Fibroblast of lung (primary cell): ENCODE data around the gene LRCH3. TPM values are rescaled to one million over a fixed set of nuclear protein-coding genes. Genes with fewer than 3 reads are reported as not detected.

Experiments used
- DNase-seq, 2 donors: peaks; one replicate each; pipeline versions ENCODE4 v3.0.0 to v3.0.0-alpha.2; 2010; ENCODE audit warnings: low read depth in 2 of 2
- H2AFZ ChIP-seq: 2 replicates; pipeline ENCODE4 v1.5.1; 2012; ENCODE audit warnings: low read length, control low read depth, inconsistent platforms
- H3K27ac ChIP-seq: 2 replicates; pipeline ENCODE4 v1.5.1; 2011; ENCODE audit warnings: low read length, control low read depth; ENCODE audit not compliant: insufficient read depth
- H3K27me3 ChIP-seq: 2 replicates; pipeline ENCODE4 v1.5.1; 2011; ENCODE audit warnings: mild to moderate bottlenecking, low read length; ENCODE audit not compliant: control insufficient read depth, insufficient read depth
- H3K36me3 ChIP-seq: 2 replicates; pipeline ENCODE4 v1.5.1; 2011; ENCODE audit warnings: low read length; ENCODE audit not compliant: control insufficient read depth, insufficient read depth
- H3K4me1 ChIP-seq: 2 replicates; pipeline ENCODE4 v1.5.1; 2011; ENCODE audit warnings: low read length; ENCODE audit not compliant: control insufficient read depth, insufficient read depth; ENCODE audit errors: extremely low read depth
- H3K4me2 ChIP-seq: 2 replicates; pipeline ENCODE4 v1.5.1; 2011; ENCODE audit warnings: low read length, control low read depth; ENCODE audit not compliant: insufficient read depth; ENCODE audit errors: extremely low read depth
- H3K4me3 ChIP-seq, 4 experiments: fragments of 200-600 bp in 1 of 4; sonication (generic) in 1 of 4; replicated peaks in 1 of 4; 2 replicates each; pipeline ENCODE4 v1.5.1; 2011 to 2016; ENCODE audit warnings: low read length in 4 of 4, low read depth in 3 of 4, mild to moderate bottlenecking in 3 of 4, control low read depth in 2 of 4, inconsistent platforms in 1 of 4, mixed read lengths in 1 of 4; ENCODE audit not compliant: insufficient read depth in 1 of 4; ENCODE audit errors: control extremely low read depth in 1 of 4
- H3K79me2 ChIP-seq: 2 replicates; pipeline ENCODE4 v1.5.1; 2012; ENCODE audit warnings: mild to moderate bottlenecking, low read length, inconsistent platforms; ENCODE audit not compliant: control insufficient read depth, insufficient read depth
- H3K9ac ChIP-seq: 2 replicates; pipeline ENCODE4 v1.5.1; 2011; ENCODE audit warnings: mild to moderate bottlenecking, low read length, control low read depth; ENCODE audit not compliant: insufficient read depth
- H3K9me3 ChIP-seq: 2 replicates; pipeline ENCODE4 v1.5.1; 2012; ENCODE audit warnings: low read depth, low read length; ENCODE audit not compliant: control insufficient read depth, insufficient read depth
- H4K20me1 ChIP-seq: 2 replicates; pipeline ENCODE4 v1.5.1; 2011; ENCODE audit warnings: low read length; ENCODE audit not compliant: control insufficient read depth, insufficient read depth; ENCODE audit errors: extremely low read depth
- EZH2 ChIP-seq: IDR thresholded peaks from 2 replicates; pipeline ENCODE4 v1.5.1; 2012; ENCODE audit warnings: low read length, control low read depth, mild to moderate bottlenecking; ENCODE audit errors: missing control alignments
- polyA plus RNA-seq, 2 donors: library from polyadenylated mRNA; depleted of rRNA in 1 of 2; stranded (reverse) in 1 of 2; unstranded in 1 of 2; fragments of >200 nt; gene quantifications; 2 replicates each; pipeline ENCODE4 v1.2.1, GENCODE V29; 2011 to 2012; ENCODE audit warnings: missing spikeins in 1 of 2
- total RNA-seq: library from RNA; depleted of rRNA; stranded (reverse); fragments of >200 nt; gene quantifications from 2 replicates; pipeline ENCODE4 v1.2.1, GENCODE V29; 2014
- TF ChIP-seq, protein P1 (sequence below), 2 donors: IDR thresholded peaks in 1 of 2; conservative IDR thresholded peaks in 1 of 2; 1 replicate in 1 of 2; 2 replicates in 1 of 2; pipeline ENCODE4 v1.5.1; 2011 to 2012; ENCODE audit warnings: low read length in 2 of 2, control low read depth in 1 of 2, inconsistent platforms in 1 of 2, low read depth in 1 of 2, mild to moderate bottlenecking in 1 of 2

LRCH3 gene
- total and polyA plus RNA-seq, 2 donors (not counting 1 experiment from before 2014, with no cell fraction given), result 42.9 to 87.2 TPM

DNA sequence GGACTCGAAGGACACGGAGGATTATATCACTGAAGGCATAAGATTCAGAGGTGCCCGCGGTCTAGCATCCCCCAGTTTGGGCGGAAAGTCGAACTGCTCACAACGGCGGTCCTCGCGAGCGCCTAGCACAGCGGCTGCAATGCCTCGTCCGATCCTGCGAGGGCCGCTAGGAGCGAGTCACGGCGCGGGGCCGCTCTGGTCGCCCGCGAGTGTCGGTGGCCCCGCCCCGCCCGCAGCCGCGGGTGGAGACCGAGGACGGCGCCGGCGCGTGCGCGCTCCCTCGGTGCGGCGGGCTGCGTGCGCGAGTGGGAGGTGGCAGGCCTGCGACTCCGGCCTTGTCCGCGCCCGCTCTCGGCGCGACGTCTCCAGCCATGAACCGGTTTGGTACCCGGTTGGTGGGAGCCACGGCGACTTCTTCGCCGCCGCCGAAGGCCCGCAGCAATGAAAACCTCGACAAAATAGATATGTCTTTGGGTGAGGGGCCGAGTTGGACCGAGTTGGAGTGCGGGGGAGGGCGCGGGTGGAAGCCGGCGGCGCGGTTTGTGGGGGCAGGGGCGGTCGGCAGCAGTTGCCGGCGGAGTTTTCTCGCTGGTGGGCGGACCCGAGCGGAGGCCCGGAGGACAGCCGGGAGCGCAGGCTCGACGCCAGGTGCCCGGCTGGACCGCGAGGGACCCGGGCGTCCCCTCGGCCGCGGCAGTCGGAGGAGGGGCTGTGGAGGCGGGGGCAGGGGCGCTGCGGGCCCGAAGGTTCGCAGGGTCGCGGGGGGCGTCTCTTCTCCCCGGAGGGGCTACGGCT lies 41.3 kb upstream of the LRCH3 start, which contains the start of gene FYTTD1:
TSS of gene FYTTD1 (plus strand) at position 283 of the 795 bp plus-strand sequence. CDS start at position 372, 89 bp downstream.
- Histone ChIP-seq H3K9ac (peak within 1 kb of the TSS; percentile 81), H3K4me3 (peak within 1 kb of the TSS; percentile 65 to 95 (median 88)), H3K9me3 (no peaks in the 10 kb centered on the region), H3K4me1 (peaks cover 7% of the 10 kb centered on the region), H4K20me1 (no peaks in the 10 kb centered on the region), H3K27me3 (no peaks in the 10 kb centered on the region), H3K36me3 (no peaks in the 10 kb centered on the region), H3K4me2 (peak within 1 kb of the TSS; percentile 89), H2AFZ (peak within 1 kb of the TSS; percentile 89), H3K79me2 (peaks cover 43% of the 10 kb centered on the region), H3K27ac (peak within 1 kb of the TSS; percentile 82)
- DNase-seq, result peak; percentile 83 to 86
- TF ChIP-seq EZH2, result no peak
- TF ChIP-seq, protein P1, sequence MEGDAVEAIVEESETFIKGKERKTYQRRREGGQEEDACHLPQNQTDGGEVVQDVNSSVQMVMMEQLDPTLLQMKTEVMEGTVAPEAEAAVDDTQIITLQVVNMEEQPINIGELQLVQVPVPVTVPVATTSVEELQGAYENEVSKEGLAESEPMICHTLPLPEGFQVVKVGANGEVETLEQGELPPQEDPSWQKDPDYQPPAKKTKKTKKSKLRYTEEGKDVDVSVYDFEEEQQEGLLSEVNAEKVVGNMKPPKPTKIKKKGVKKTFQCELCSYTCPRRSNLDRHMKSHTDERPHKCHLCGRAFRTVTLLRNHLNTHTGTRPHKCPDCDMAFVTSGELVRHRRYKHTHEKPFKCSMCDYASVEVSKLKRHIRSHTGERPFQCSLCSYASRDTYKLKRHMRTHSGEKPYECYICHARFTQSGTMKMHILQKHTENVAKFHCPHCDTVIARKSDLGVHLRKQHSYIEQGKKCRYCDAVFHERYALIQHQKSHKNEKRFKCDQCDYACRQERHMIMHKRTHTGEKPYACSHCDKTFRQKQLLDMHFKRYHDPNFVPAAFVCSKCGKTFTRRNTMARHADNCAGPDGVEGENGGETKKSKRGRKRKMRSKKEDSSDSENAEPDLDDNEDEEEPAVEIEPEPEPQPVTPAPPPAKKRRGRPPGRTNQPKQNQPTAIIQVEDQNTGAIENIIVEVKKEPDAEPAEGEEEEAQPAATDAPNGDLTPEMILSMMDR (conservative IDR thresholded peaks at IDR 0.05 in 1 of 2, IDR thresholded peaks at IDR 0.05 in 1 of 2; ENCODE audit: low read depth in 1 of 2, low read length in 2 of 2), result peak; percentile 8 to 31

DNA sequence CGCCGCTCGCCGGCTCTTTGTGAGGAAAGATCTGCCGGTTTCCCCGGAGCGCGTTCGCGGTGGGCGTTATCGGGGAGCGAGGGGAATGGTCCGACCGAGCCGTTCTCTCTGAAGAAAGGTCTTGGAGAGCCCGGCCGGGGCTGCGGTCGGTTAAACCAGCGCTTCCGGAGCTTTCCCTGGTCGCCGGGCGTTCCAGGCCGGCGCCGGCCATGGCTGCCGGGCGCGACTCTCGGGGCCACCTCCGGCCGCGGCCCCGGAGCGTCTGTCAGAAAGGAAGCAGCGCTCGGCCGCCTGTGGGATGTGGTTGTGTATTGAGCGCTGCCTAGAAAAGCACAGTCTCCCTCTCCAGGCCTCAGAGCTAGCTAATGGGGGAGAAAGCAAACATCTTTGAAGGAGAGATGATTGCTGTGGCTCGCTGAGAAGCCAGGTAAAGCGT lies 40.6 kb upstream of the LRCH3 start:
- no peaks in the 10 kb centered on the region for H4K20me1 ChIP-seq
- peak; percentile 66 to 67 for DNase-seq
- H3K4me2 ChIP-seq, result peak overlapping the region; percentile 83
- no peaks in the 10 kb centered on the region for H3K9me3 ChIP-seq
- peak overlapping the region; percentile 82 for H3K27ac ChIP-seq
- TF ChIP-seq, protein P1 (conservative IDR thresholded peaks at IDR 0.05 in 1 of 2, IDR thresholded peaks at IDR 0.05 in 1 of 2; ENCODE audit: low read depth in 1 of 2, low read length in 2 of 2), result no peak
- TF ChIP-seq EZH2, result no peak
- peaks cover 7% of the 10 kb centered on the region for H3K4me1 ChIP-seq
- peaks cover 49% of the 10 kb centered on the region for H3K79me2 ChIP-seq
- H3K9ac ChIP-seq, result peak overlapping the region; percentile 81
- peak overlapping the region; percentile 15 for H2AFZ ChIP-seq
- H3K4me3 ChIP-seq, result peak overlapping the region; percentile 65 to 95 (median 88)
- no peaks in the 10 kb centered on the region for H3K36me3 ChIP-seq
- no peaks in the 10 kb centered on the region for H3K27me3 ChIP-seq

DNA sequence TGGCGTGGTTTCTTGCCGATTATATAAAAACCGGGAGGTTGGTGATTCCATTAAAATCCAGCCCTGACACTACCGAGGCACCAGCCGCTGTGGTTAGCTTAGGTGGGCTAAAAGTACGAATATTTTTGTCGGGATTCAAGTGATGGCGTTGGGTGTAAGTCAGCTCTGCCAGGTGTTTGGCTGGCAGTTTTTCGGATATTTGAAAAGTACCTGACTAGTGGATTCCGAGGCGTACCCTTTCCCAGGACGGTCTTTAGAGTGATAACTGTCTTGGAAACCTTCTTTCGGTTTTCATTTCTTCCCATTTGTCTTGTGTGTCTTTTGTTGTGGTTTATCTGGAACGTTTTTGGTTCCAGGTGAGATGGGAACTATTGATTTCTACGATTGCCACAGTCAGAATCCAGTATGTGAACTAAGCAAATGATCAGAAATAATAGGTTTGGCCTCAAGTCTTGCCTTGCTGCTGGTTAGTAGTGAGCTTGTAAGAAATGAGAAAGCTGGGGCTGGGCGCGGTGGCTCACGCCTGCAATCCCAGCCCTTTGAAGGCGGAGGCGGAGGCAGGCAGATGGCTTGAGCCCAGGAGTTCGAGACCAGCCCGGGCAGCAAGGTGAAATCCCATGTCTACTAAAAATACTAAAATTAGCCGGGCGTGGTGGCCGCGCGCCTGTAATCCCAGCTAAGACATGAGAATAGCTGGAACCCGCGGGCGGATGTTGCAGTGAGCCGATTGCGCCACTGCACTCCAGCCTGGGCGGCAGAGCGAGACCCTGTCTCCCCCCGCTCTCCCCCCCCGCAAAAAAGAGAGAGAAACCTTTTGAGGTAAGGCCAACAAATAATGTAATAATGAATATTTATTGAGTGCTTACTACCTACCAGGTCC lies 40.0 kb upstream of the LRCH3 start:
- Histone ChIP-seq H3K79me2 (peaks cover 54% of the 10 kb centered on the region), H3K36me3 (no peaks in the 10 kb centered on the region), H4K20me1 (no peaks in the 10 kb centered on the region), H3K4me1 (peaks cover 7% of the 10 kb centered on the region), H3K4me3 (peak overlapping the region; percentile 65 to 95 (median 88)), H3K9me3 (no peaks in the 10 kb centered on the region), H3K9ac (peak overlapping the region; percentile 81), H2AFZ (peak overlapping the region; percentile 15), H3K27ac (peak overlapping the region; percentile 82), H3K4me2 (peak overlapping the region; percentile 83), H3K27me3 (no peaks in the 10 kb centered on the region)
- DNase-seq, result peak; percentile 45 to 53
- TF ChIP-seq, protein P1 (conservative IDR thresholded peaks at IDR 0.05 in 1 of 2, IDR thresholded peaks at IDR 0.05 in 1 of 2; ENCODE audit: low read depth in 1 of 2, low read length in 2 of 2), result no peak
- no peak for TF ChIP-seq EZH2
